ENCODE measurements around the gene MFSD2B. TPM values are rescaled to one million over a fixed set of nuclear protein-coding genes. Genes with fewer than 3 reads are reported as not detected.

The MFSD2B gene
- total and polyA plus RNA-seq, 10 of the 15 experiments (the other 5 are each of a cell fraction or from before 2014, with no cell fraction given), result 0.07 to 0.51 (median 0.16) TPM; not detected in 4

GRCh38 chr2:24052951-24053350 lies 43.1 kb downstream of the MFSD2B start:
- Histone ChIP-seq H3K79me2 (ENCODE audit: control insufficient read depth, insufficient read depth, low read length) (no peaks in the 10 kb centered on the region), H3K9ac (ENCODE audit: control insufficient read depth, insufficient read depth, low read length) (no peak overlapping the region), H3K4me1 (ENCODE audit: control insufficient read depth, insufficient read depth, low read length) (0 out of 2 replicates have a peak, but pooled peaks cover 3% of the 10 kb centered on the region), H3K9me3 (replicated peaks; ENCODE audit: control insufficient read depth, insufficient read depth, low read length) (no peaks in the 10 kb centered on the region), H3K27ac (ENCODE audit: control insufficient read depth, insufficient read depth) (no peak overlapping the region), H3K4me3 (no peak overlapping the region), H3K27me3 (replicated peaks in 1 of 2; ENCODE audit: control insufficient read depth in 2 of 2, insufficient read depth in 2 of 2, low read length in 1 of 2) (peaks cover 0 to 5% of the 10 kb centered on the region in 2 experiments; a peak in 3 of 4 replicates), H4K20me1 (ENCODE audit: control insufficient read depth, insufficient read depth) (no peaks in the 10 kb centered on the region), H3K36me3 (ENCODE audit: control insufficient read depth in 2 of 2, insufficient read depth in 2 of 2, low read length in 1 of 2) (no peaks in the 10 kb centered on the region), H3K4me2 (ENCODE audit: control insufficient read depth, insufficient read depth) (no peak overlapping the region), H2AFZ (ENCODE audit: control insufficient read depth, low read depth, low read length) (no peak overlapping the region)
- no TSS peak for BruUV-seq (replicated peaks)
- CTCF ChIA-PET, result no interaction called here
- RAD21 ChIA-PET (ENCODE audit: unreplicated experiment), result no interaction called here
- SMC1A ChIA-PET (ENCODE audit: uncharacterized antibody, unreplicated experiment), result no interaction called here
- ATAC-seq (no peak), FAIRE-seq (no peak), DNase-seq (ENCODE audit: low read depth, low spot score) (no peak)
- POLR2A ChIA-PET, result interaction anchor here (0.7 to 1.7 kb wide), 3 partner anchors 23 to 329 kb away, joined by 3 to 6 read pairs (median 4); partner anchors contain the start of gene SF3B6
- intact Hi-C loops (cut with micrococcal nuclease; ENCODE audit: unreplicated experiment), result no loop called here
- 93% methylated on average over 1 of the region's 1 CpG for WGBS (ENCODE audit: insufficient coverage, insufficient replicate concordance, low lambda C conversion rate, missing lambda C conversion rate)
- in situ Hi-C loops (cut with MboI), result no loop called here
- TF ChIP-seq YBX1 (IDR thresholded peaks at IDR 0.05) (no peak), ZNF207 (IDR thresholded peaks at IDR 0.05; ENCODE audit: borderline replicate concordance) (no peak), CHD1 (IDR thresholded peaks at IDR 0.05; ENCODE audit: low read depth, low read length) (no peak), MYC (IDR thresholded peaks at IDR 0.05; ENCODE audit: insufficient read depth, insufficient read length, insufficient replicate concordance, low read length, severe bottlenecking) (no peak), EP300 (IDR thresholded peaks at IDR 0.05; ENCODE audit: borderline replicate concordance in 1 of 2, control insufficient read depth in 1 of 2, low read depth in 2 of 2, low read length in 2 of 2) (no peak), CBFB (IDR thresholded peaks at IDR 0.05; ENCODE audit: low read depth) (no peak), SIX5 (IDR thresholded peaks at IDR 0.05; ENCODE audit: low read depth, low read length, severe bottlenecking) (no peak), POLR2AphosphoS5 (IDR thresholded peaks at IDR 0.05; ENCODE audit: low read length) (no peak), ZNF687 (IDR thresholded peaks at IDR 0.05) (no peak), STAT1 (conservative IDR thresholded peaks at IDR 0.05) (no peak), POU2F2 (IDR thresholded peaks at IDR 0.05; ENCODE audit: borderline replicate concordance, low read depth, low read length) (no peak), CBX3 (IDR thresholded peaks at IDR 0.05; ENCODE audit: borderline replicate concordance, low read depth) (no peak), PRDM15 (CRISPR knock-in tag; IDR thresholded peaks at IDR 0.05) (no peak), RAD51 (IDR thresholded peaks at IDR 0.05) (no peak), SMAD5 (IDR thresholded peaks at IDR 0.05; ENCODE audit: low read depth) (no peak), CTCF (IDR thresholded peaks at IDR 0.05 in 2 of 3, conservative IDR thresholded peaks at IDR 0.05 in 1 of 3; ENCODE audit: control insufficient read depth in 2 of 3, extremely low read depth in 1 of 3, insufficient read depth in 1 of 3, low read depth in 3 of 3, low read length in 3 of 3) (no peak)
